ENCODE data around the gene MAP4K2. TPM values are rescaled to one million over a fixed set of nuclear protein-coding genes. Genes with fewer than 3 reads are reported as not detected.
"Not testable (repeated sequence)": the region's sequence is repeated elsewhere in the genome, so short reads cannot be mapped to it uniquely, and the experiment has no call there.

Gene MAP4K2
- total RNA-seq, 1 experiment from 2014 or later = 13.9 TPM

DNA sequence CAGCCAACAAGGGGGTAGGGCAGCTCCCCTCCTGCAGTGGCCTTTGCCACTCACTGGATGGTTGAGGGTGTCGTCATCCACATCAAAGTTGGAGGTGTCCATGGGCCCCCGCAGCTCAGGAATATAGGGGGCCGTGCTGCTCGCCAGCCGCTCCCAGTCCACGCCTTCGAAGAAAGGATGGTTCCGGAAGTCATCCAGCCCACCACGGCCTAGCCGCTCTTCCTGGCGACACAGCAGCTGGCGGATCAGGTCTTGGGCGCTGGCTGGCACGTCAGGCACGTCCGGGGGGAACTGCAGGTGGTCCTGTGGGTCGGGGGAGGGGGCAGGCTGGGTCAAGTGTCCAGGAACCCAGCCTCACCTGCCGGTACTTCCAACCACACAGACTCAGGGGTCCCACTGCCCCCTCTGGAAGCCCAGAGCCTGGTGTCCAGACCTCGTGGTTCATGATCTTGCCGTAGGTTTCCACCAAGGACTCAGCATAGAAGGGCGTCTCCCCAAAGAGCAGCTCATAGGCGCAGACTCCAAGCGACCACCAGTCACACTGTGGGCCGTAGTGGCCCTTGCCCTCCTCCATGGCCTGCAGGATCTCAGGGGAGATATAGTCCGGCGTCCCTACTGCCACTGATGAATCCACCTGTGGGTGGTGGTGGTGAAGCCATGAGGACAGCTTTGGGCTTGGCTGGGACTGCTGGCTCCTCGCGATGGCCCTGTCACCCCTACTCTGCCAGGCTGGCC, 35.8 kb upstream of the MAP4K2 start:
- no peak for DNase-seq (ENCODE audit: low read depth)

DNA sequence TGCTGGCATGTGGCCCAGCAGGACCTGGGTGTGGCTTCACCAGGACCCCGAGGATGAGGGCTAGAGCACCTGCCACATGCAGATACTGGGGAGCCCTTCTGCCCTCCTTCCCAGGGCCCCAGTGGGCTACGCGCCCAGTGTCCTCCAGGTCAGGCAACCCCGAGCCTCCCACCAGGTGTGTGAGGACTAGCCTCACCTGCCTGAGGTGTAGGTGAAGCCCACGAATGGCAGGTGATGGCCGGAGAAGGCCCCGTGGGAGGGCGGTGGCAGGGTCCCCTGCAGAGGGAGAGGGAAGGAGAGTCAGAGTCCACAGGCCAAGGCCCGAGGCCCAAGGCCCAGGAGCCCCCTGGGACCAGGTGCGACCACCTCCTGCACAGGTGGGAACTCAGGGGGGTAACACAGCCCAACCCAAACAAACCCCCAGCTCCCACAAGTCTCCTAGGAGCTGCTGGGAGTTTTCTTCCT, 34.9 kb upstream of the MAP4K2 start:
- no peak for DNase-seq (ENCODE audit: low read depth)

DNA sequence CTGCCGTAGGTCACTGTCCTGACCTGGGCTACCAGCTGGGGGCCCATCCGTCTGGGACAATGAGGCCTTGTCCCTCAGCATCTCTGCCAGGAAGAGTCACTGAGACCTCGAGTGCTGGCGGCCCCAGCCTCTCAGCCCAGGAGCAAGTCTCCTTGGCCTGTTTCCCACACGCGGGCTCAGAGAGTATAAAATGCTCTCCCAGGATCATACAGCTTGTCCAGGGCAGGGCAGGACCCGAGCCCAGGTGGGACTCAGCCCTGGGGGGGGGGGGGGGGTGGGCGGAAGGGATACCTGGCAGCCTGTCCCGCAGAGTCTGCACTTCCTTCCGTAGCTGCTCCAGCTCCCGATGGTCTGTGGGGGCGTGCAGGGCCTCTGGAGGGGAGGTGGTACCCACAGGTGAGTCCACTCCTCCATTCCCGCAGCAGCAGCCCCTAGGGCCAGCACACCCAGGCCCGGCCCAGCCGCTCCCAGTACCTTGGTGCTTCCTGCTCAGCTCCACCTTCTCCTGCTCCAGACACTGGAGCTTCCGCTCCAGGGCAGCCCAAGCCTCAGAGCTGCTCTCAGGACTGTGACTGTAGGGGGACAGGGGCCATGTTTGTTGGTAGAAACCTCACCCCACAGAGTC, 33.5 kb upstream of the MAP4K2 start:
- DNase-seq (ENCODE audit: low read depth) = no peak

DNA sequence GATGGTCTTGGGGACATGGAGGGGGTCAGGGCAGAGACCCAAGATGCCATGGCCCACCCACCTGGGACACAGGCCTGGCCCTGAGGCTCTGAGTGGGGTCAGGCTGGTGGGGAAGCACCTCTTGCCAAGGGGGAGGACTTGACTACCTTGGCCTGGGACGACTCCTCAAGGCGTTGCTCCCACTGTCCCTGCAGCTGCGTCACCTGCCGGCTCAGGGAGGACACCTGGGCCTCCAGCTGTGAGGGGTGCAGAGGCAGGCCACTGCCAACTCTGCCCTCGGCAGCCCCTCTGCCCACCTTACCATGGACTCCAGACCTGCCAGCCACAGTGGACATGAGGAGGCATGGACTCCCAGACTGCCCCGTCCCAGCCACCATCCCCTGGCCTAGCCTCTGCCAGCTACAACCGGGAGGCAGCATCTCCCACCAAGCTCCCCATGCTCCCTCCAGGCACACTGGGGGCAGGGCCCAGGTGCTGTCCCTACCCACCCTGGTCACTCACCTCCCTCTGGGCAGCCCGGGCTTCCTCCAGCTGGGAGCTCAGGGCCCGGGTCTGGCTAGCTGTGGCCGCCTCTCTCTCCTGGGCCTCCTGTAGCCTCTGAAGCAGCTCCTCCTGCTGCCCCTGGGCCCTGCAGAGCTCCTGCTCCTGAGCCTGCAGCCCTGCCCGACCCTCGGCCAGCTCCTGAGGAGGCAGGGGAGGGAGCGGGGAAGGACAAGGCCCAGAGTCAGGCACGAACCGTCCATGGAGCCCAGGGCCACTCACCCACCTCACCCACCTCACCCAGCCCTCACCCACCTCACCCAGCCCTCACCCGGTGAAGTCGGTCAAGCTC, 32.8 kb upstream of the MAP4K2 start:
- no peak for DNase-seq (ENCODE audit: low read depth)

DNA sequence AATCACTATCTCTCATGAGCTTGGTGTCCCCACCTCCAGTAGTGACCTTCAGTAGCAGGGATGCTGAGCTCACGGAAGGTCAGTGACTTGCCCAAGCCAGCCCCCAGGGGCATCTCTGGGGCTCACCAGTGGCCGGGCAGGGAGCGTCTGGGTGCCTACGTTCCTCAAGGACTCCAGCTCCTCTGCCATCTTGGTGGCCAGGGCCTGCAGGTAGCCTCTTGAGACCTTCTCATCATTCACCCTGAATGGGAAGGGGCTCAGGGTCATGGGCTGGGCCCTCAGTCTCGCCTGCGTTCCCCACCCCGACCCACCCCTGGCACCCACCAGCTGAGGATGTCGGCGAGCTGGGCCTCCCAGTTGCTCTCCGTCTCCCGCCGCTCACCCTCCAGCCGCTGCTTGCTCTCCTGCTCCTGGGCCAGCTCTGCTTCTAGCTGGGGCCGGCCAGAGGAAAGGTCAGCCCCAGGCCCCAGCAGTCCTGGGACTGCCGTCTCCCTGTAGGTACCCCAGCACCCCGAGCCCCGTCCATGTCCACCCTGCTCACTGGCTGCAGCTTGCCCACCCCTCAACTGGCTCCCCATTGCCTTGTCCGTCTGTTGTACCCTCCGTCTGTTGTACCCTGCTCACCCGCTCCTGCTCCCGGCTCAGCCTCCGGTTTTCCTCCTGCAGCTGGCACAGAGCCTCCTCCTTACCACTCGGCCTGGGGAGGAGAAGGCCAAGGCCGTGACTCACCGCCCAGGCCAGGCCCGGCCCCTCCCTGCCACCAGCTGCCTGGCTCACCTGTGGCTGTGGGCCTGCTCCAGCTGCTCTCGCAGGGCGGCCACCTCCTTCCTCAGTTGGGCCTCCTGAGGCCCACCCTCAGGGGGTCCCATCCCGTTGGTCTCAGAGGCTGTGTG, 32.0 kb upstream of the MAP4K2 start:
- peak; percentile 69 for DNase-seq (ENCODE audit: low read depth)

DNA sequence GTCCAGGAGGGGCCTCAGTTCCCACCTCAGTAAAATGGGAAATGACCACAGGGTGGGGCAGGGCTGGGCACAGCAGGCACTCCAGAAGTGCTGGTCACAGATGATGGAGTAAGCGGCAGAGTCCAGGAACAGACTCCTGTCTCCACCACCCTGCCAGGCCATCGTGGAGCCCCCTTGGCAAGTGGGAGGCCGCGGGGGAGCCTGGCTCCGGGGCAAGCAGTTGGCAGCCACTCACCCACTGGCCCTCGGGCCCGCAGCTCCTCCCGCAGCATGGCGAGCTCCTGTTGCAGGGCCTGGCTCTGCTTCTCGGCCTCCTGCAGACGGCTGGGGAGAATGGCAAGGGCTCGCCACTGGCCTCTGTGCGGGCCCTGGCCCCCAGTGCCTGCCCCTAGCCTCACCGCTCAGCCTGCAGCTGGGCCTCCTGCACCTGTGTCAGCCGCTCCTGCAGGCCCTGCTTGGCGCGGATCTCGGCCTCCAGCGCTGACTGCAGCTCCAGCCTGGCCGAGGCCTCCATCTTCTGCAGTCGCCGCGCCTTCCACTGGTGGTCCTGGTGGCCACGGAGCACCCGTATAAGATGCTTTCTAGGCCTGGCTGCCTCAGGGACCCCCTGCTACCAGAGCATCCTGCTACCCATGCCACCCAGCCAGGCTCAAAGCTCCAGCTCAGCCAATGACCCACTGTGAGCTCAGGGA, 31.2 kb upstream of the MAP4K2 start:
- no peak for DNase-seq (ENCODE audit: low read depth)

DNA sequence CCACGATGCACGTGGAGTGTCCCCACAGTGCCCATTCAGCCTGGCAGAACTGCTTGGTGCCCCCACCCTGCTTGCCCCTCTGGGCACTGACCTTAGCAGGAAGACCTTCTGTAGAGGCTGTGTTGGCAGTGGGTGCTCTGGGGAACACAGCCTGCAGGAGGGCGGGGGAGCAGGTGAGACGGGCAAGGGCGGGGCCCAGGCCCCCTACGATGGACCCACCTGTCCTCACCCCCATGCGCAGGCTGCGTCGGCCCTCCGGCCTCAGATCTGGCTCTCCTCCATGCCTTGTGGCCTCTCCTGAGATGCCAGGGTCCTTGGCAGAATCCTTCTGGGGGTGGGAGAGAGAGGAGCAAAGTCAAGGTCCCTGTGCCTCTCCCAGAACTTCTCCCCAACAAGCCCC, 30.5 kb upstream of the MAP4K2 start:
- DNase-seq (ENCODE audit: low read depth) = no peak

DNA sequence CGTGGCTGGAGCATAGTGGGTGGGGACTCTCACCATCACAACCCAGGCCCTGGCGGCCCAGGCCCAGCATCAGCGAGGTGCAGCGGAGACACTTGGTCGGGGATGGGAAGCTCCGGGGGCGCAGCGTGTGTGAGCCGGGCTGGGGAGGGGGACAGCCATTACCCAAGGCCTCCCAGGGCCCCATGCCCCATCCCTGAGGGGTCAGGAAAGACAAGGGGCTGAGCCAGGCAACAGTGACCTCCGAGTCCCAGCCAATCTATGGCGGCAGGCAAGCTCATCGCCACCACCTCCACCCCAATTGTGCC, 30.1 kb upstream of the MAP4K2 start:
- no peak for DNase-seq (ENCODE audit: low read depth)

DNA sequence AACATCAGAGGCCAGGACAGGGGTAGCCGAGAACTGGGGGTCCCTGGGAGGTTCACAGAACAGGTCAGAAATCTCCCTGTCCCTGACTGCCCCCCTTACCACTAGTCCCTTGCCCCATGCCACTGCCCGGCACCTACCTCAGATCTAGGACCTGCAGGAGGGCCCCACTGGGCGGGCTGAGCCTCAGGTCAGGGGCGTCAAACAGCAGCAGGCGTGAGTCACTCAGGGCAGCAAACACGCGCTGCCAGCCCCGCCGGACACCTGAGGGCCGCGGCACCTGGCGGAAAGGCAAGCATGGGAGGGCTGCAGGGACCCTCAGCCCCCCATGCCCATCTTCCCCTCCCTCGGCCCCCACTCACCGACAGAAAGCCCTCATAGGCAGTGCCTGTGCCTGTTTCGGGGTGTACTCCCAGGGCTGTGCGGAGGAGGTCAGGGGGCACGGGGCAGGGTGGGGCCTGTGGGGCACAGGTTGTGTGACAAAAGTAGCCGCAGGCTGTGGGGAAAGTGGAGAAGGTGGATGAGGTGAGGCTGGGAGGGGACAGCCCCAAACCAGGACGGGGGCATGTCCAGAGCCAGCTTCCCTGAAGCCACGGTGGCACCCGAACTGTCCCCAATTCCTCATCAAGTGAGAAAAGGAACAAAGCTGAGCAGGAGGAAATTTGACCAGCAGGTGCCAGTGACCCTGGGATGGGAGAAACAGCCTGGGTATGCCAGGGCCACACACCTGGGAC, 29.6 kb upstream of the MAP4K2 start:
- no peak for DNase-seq (ENCODE audit: low read depth)

DNA sequence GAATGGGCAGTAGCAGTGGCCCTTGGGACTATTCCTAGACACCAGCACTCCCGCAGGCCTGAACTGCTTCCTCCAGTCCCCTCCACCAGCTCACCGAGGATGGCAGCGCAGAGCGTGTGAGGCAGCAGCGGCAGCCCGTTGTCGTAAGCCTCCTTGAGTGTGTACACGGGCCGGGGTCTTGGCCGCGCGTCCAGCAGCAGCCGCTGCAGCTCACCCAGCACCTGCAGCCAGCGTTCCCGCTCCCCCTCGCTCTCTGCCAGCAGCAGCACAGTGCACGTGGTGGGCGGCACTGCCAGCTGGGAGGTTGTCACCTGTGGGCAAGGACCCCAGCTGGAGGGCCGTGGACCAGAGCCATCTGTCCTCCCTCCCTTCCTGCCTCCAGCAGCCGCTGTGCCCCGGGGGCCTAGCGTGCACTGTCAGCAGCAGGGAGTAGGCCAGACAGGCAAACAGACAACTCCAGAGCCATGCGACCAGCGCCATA, 28.4 kb upstream of the MAP4K2 start:
- no peak for DNase-seq (ENCODE audit: low read depth)

DNA sequence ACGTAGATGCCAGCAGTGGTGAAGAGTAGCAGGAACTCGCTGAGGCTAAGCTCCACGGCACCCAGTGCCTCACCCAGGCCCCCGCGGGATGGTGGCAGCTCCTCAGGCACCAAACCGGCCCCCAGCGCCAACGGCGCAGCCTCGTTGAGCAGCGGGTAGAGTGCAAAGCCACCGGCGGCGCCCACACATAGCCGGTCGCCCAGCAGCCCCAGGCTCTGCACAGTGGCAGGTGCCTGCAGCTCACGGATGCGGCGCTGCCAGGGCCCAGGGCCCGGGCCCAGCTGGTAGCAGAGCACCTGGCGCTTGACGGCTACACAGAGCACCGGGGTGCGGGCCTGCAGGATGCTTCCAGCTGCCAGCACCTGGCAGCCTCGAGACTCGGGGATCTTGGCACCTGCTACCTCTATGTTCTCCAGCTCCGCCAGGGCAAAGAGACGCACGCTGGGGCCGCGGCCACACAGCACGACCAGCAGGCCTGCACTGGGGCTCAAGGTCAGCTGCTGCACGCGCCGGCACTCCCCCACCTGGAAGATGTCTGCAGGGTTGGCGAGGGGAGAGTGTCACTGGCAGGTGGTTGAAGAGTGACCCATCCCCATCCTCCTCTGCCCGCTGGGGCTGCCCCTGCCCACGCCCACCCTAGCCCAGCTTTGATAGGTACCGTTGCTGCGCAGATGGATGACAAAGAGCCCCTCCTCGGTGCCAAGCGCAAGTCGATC, 26.7 kb upstream of the MAP4K2 start:
- no peak for DNase-seq (ENCODE audit: low read depth)

DNA sequence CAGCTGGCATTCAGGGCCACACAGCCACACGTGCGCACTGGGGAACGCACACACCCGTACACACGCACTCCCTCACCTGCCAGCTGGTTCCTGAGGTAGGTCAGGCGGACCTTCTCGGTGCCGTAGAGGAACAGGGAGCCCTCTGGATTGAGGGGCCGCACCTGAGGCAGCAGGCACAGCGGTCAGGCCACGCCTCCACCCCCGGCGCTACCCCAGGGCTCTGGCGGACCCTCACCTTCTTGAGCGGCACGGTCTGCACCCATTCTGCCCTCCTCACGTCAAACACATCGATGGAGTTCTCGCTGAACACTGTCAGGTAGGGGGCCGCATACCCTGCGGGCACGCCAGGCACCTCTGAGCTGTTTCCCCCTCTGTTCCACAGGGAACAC, 24.4 kb upstream of the MAP4K2 start:
- DNase-seq (ENCODE audit: low read depth) = no peak

DNA sequence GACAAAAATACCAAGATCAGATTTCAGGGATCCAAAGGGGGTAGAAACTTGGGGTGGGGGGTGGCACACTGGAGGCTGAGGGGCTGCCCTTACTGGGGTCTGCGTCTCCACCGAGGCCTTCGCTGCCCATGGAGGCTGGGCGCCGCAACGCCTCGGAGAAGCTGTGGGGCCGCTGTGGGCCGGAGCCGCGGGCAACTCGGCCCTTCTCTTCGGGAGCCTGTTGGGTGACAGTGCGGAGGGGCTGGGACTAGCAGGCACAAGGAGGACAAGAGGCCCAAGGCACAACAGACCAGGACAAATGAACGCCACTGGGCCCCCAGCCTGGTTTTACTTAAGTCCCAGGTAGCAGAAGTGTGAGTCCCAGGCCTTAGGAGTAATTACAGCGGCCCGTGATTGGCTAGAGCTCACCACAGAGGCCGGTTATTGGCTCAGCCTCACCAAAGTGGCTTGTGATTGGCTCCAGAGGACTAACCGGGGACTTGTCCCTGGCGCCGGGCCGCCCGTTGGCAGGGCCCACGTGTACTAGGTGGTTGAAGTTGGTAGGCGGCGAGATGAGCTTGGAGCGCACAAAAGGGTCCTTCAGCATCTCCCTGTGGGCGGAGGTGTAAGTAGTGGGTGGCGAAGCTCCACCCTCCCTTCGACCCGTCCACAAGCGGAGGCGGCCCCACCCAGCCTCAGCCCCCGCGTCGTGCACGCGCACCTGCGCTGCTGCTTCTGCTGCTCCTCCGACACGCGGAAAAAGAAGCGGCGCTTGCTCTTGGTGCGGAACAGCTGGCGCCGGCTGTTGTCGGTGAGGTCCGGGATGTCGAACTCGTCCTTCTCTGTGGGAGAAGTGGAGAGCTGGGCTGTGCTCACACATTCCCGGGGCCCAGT, 23.8 kb upstream of the MAP4K2 start:
- DNase-seq (ENCODE audit: low read depth) = no peak

DNA sequence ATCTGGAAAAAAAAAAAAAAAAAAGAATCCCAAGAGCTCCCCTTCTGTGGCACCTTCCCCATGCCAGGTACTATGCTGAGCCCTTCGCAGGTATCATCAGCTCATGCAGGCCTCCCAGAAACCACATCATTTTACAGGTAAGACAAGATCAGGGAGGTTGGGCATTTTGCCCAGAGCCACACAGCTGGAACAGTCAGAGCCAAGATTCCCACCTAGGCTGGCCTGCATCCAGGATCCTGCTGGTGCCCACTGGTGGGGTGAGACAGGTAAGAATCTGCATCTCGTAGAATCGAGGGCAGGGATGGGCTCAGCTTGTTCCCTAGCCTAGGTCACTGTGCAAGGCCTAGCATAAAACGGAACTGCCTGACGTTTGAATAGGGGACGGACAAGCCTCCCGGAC, 23.0 kb upstream of the MAP4K2 start:
- no peak for DNase-seq (ENCODE audit: low read depth)

DNA sequence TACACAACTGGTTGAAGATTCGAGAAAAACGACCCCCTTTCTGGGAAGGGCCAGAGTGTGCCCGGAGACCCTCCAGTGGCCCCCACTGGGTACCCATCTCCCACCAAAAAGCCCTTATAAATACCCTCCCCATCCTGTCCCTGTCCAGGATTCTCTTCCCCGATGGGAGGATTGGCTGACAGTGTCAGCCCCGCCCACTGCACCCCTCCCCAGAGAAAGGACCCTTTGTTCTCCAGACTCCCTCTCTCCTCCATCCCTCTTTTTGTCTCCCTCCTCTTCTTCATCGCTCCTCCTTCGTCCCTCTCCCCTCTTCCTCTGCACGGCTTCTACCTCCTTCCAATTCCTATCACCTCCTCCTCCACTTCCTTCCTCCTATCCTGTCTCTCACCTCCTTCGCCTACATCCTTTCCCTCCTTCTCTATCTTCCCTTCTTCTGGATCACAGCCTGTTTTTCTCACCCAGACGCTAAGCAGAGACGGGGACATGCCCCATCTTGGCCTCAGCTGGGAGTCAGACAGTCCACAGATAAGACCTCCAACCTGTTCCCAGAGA, 20.6 kb upstream of the MAP4K2 start:
- no peak for DNase-seq (ENCODE audit: low read depth)

DNA sequence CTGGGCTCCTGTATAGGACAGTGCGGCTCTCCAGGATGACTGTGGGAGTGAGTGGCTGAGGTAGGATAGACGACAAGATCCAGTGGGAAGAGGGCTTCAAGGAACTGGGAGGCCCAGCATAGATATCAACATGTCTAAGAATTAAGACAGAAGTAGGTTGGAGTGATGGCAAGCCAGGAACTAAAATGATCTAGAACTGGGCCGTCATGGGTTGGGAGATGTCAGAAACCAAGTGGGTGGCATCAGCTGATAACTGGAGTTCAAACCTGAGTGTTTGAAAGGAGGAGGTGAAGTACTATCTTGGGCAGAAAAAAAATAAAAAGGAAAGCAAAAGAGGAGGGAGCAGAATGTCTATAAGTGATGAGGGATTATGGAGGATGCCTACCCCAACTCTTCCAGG, 14.5 kb upstream of the MAP4K2 start:
- DNase-seq (ENCODE audit: low read depth) = no peak

DNA sequence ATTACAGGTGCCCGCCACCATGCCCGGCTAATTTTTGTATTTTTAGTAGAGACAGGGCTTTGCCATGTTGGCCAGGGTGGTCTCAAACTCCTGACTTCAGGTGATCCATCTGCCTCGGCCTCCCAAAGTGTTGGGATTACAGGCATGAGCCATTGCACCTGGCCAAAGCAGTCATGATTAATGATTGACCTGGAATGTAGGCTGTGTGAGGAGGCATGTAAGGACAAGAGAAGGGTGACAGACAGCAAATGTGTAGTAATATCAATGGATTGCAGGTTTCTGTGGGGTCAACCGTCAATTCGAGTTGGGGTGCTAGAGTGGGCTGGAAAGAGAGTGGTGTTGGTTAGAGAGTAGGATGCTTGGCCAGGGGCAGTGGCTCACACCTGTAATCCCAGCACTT, 12.4 kb upstream of the MAP4K2 start:
- DNase-seq (ENCODE audit: low read depth) = not testable (repeated sequence)

DNA sequence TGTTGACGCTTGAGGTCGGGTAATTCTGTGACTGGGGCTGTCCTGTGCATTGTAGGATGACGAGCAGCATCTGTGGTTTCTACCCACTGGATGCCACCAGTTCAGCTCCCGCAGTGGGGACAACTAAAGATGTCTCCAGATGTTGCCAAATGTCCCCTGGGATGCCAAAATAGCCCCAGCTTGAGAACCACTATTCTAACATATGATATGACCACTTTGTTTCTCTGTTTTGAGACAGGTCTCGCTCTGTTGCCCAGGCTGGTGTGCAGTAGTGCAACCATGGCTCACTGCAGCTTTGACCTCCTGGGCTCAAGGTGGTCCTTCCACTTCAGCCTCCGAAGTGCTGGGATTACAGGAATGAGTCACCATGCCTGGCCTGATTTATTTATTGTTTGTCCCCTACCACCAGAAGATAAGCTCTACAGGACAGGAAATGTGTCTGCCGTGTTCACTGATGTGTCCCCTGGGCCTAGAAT, 11.7 kb upstream of the MAP4K2 start:
- DNase-seq (ENCODE audit: low read depth) = no peak

Data from RPMI7951 (cell line).